Astrocyte (in vitro differentiated cells and primary cell): ENCODE measurements around the gene CLASP1. TPM values are rescaled to one million over a fixed set of nuclear protein-coding genes. Genes with fewer than 3 reads are reported as not detected.
A peak's percentile ranks its signal among the peaks of the same experiment; 100 is the strongest.

Source experiments
- DNase-seq: peaks from one replicate; pipeline ENCODE4 v3.0.0-alpha.2; 2010; ENCODE audit warnings: low read depth
- FAIRE-seq: peaks from 2 replicates; lab custom pipeline; 2011; peaks lifted over from hg19 to GRCh38; lab: Jason Lieb, UNC
- H2AFZ ChIP-seq: 2 replicates; pipeline ENCODE4 v1.6.0; 2012; ENCODE audit warnings: low read depth, low read length, inconsistent platforms
- H3K27ac ChIP-seq: 2 replicates; pipeline ENCODE4 v1.5.1; 2011; ENCODE audit warnings: low read depth, low read length, inconsistent platforms
- H3K27me3 ChIP-seq: 2 replicates; pipeline ENCODE4 v1.6.0; 2011; ENCODE audit warnings: low read length, inconsistent platforms; ENCODE audit not compliant: insufficient read depth
- H3K36me3 ChIP-seq: 2 replicates; pipeline ENCODE4 v1.5.1; 2011; ENCODE audit warnings: low read length, inconsistent platforms; ENCODE audit not compliant: insufficient read depth
- H3K4me1 ChIP-seq: 2 replicates; pipeline ENCODE4 v1.5.1; 2011; ENCODE audit warnings: low read length, inconsistent platforms; ENCODE audit not compliant: insufficient read depth
- H3K4me2 ChIP-seq: 2 replicates; pipeline ENCODE4 v1.6.0; 2012; ENCODE audit warnings: low read length, inconsistent platforms
- H3K4me3 ChIP-seq: 2 replicates; pipeline ENCODE4 v1.5.1; 2011; ENCODE audit warnings: low read depth, mild to moderate bottlenecking, low read length, inconsistent platforms; ENCODE audit not compliant: insufficient read depth
- H3K79me2 ChIP-seq: 2 replicates; pipeline ENCODE4 v1.6.0; 2012; ENCODE audit warnings: mild to moderate bottlenecking, low read length, inconsistent platforms; ENCODE audit not compliant: insufficient read depth
- H3K9ac ChIP-seq: 2 replicates; pipeline ENCODE4 v1.6.0; 2012; ENCODE audit warnings: mild to moderate bottlenecking, low read length, inconsistent platforms
- H3K9me3 ChIP-seq: 2 replicates; pipeline ENCODE4 v1.5.1; 2012; ENCODE audit warnings: low read depth, mild to moderate bottlenecking, low read length, inconsistent platforms; ENCODE audit not compliant: insufficient read depth
- H4K20me1 ChIP-seq: 2 replicates; pipeline ENCODE4 v1.6.0; 2012; ENCODE audit warnings: low read length, inconsistent platforms; ENCODE audit not compliant: insufficient read depth
- H3K27ac Mint-ChIP-seq: one replicate; pipeline ENCODE4 v1.8.0; 2021; ENCODE audit warnings: mild to moderate bottlenecking, mixed read lengths; ENCODE audit not compliant: unreplicated experiment
- H3K27me3 Mint-ChIP-seq: one replicate; pipeline ENCODE4 v1.8.0; 2021; ENCODE audit warnings: low read depth, mixed read lengths; ENCODE audit not compliant: unreplicated experiment
- H3K36me3 Mint-ChIP-seq: one replicate; pipeline ENCODE4 v1.8.0; 2021; ENCODE audit warnings: low read depth, mixed read lengths; ENCODE audit not compliant: unreplicated experiment
- H3K4me1 Mint-ChIP-seq: one replicate; pipeline ENCODE4 v1.8.0; 2021; ENCODE audit warnings: low read depth, mixed read lengths; ENCODE audit not compliant: unreplicated experiment
- H3K4me3 Mint-ChIP-seq: one replicate; pipeline ENCODE4 v1.8.0; 2021; ENCODE audit warnings: mild to moderate bottlenecking, moderate library complexity, mixed read lengths; ENCODE audit not compliant: unreplicated experiment
- H3K9me3 Mint-ChIP-seq: one replicate; pipeline ENCODE4 v1.8.0; 2021; ENCODE audit warnings: mild to moderate bottlenecking, mixed read lengths; ENCODE audit not compliant: unreplicated experiment
- CTCF ChIP-seq: IDR thresholded peaks from 2 replicates; pipeline ENCODE4 v1.5.1; 2011; ENCODE audit warnings: low read depth, mild to moderate bottlenecking, inconsistent platforms, low read length, moderate library complexity; ENCODE audit not compliant: insufficient read depth
- EZH2 ChIP-seq: IDR thresholded peaks from 2 replicates; pipeline ENCODE4 v1.6.1; 2012; ENCODE audit warnings: mild to moderate bottlenecking, low read length, inconsistent platforms; ENCODE audit not compliant: insufficient read depth
- total RNA-seq: library from RNA; stranded (reverse); gene quantifications from 2 replicates; pipeline ENCODE4 v1.2.1, GENCODE V29; 2021

The CLASP1 gene
- total RNA-seq, 1 donor from 2014 or later = 56.7 TPM

GRCh38 chr2:121429927-121430520, 219.2 kb downstream of the CLASP1 start:
- Mint-ChIP-seq H3K9me3 (no peaks in the 10 kb centered on the region), H3K27me3 (no peaks in the 10 kb centered on the region), H3K27ac (no peak overlapping the region), H3K4me3 (no peak overlapping the region), H3K4me1 (peaks cover 14% of the 10 kb centered on the region), H3K36me3 (peaks cover 10% of the 10 kb centered on the region)
- H3K27me3 ChIP-seq = no peaks in the 10 kb centered on the region
- no peak for TF ChIP-seq CTCF
- TF ChIP-seq EZH2 = no peak
- H4K20me1 ChIP-seq = peaks cover 9% of the 10 kb centered on the region
- H3K4me2 ChIP-seq = peak overlapping the region; percentile 17
- H2AFZ ChIP-seq = no peak overlapping the region
- DNase-seq (no peak), FAIRE-seq (no peak)
- no peak overlapping the region for H3K4me3 ChIP-seq
- peaks cover 9% of the 10 kb centered on the region for H3K4me1 ChIP-seq
- no peak overlapping the region for H3K9ac ChIP-seq
- H3K36me3 ChIP-seq = peaks cover 7% of the 10 kb centered on the region
- H3K9me3 ChIP-seq = no peaks in the 10 kb centered on the region
- no peak overlapping the region for H3K27ac ChIP-seq
- no peaks in the 10 kb centered on the region for H3K79me2 ChIP-seq

GRCh38 chr2:121429119-121429903, 220.0 kb downstream of the CLASP1 start:
- no peak overlapping the region for H3K4me3 ChIP-seq
- DNase-seq (peak; percentile 78), FAIRE-seq (no peak)
- no peaks in the 10 kb centered on the region for H3K27me3 ChIP-seq
- peak overlapping the region; percentile 17 for H3K4me2 ChIP-seq
- H3K9me3 ChIP-seq = no peaks in the 10 kb centered on the region
- no peaks in the 10 kb centered on the region for H3K27me3 Mint-ChIP-seq
- peaks cover 9% of the 10 kb centered on the region for H4K20me1 ChIP-seq
- H3K36me3 ChIP-seq = peaks cover 7% of the 10 kb centered on the region
- peak overlapping the region; percentile 19 for H3K9ac ChIP-seq
- no peaks in the 10 kb centered on the region for H3K79me2 ChIP-seq
- H3K4me3 Mint-ChIP-seq = no peak overlapping the region
- H3K27ac ChIP-seq = peak overlapping the region; percentile 4
- H3K27ac Mint-ChIP-seq = peak overlapping the region; percentile 50
- TF ChIP-seq EZH2 (no peak), CTCF (no peak)
- H3K4me1 Mint-ChIP-seq = peaks cover 14% of the 10 kb centered on the region
- H3K36me3 Mint-ChIP-seq = peaks cover 10% of the 10 kb centered on the region
- H2AFZ ChIP-seq = no peak overlapping the region
- H3K4me1 ChIP-seq = peaks cover 9% of the 10 kb centered on the region
- H3K9me3 Mint-ChIP-seq = no peaks in the 10 kb centered on the region

GRCh38 chr2:121427187-121427689, 222.0 kb downstream of the CLASP1 start:
- Mint-ChIP-seq H3K27ac (no peak overlapping the region), H3K9me3 (no peaks in the 10 kb centered on the region), H3K4me1 (peaks cover 14% of the 10 kb centered on the region), H3K27me3 (no peaks in the 10 kb centered on the region), H3K36me3 (peaks cover 12% of the 10 kb centered on the region), H3K4me3 (no peak overlapping the region)
- no peak overlapping the region for H2AFZ ChIP-seq
- no peaks in the 10 kb centered on the region for H3K9me3 ChIP-seq
- peaks cover 9% of the 10 kb centered on the region for H4K20me1 ChIP-seq
- no peak overlapping the region for H3K9ac ChIP-seq
- H3K79me2 ChIP-seq = no peaks in the 10 kb centered on the region
- no peak for DNase-seq
- H3K27me3 ChIP-seq = no peaks in the 10 kb centered on the region
- TF ChIP-seq CTCF = no peak
- no peak for TF ChIP-seq EZH2
- H3K4me2 ChIP-seq = no peak overlapping the region
- no peak for FAIRE-seq
- peaks cover 7% of the 10 kb centered on the region for H3K36me3 ChIP-seq
- no peak overlapping the region for H3K27ac ChIP-seq
- H3K4me3 ChIP-seq = no peak overlapping the region
- peaks cover 9% of the 10 kb centered on the region for H3K4me1 ChIP-seq
